Common myeloid progenitor, CD34-positive (primary cell): ENCODE measurements around the gene GRK6.

Experiments
- CTCF ChIA-PET: fragments of 350-600 bp; sonication (Branson Sonifier 250); formaldehyde crosslinking; loops from one replicate; lab custom pipeline; 2021; ENCODE audit warnings: antibody characterized with exemption; lab: Charles Lee
- POLR2A ChIA-PET: fragments of 350-600 bp; sonication (Branson Sonifier 250); formaldehyde crosslinking; loops from one replicate; lab custom pipeline; 2021; ENCODE audit warnings: antibody characterized with exemption; lab: Charles Lee
- DNase-seq, 3 donors: peaks; one replicate each; pipeline versions ENCODE4 v3.0.0 to v3.0.0-alpha.2; 2013
- H3K27ac ChIP-seq, 2 experiments: 1 replicate in 1 of 2; 2 replicates in 1 of 2; pipeline ENCODE4 v1.7.0; 2013; ENCODE audit warnings: inconsistent platforms in 2 of 2, low read length in 2 of 2, mild to moderate bottlenecking in 2 of 2, low read depth in 1 of 2, moderate library complexity in 1 of 2; ENCODE audit not compliant: severe bottlenecking in 2 of 2, insufficient read depth in 1 of 2, poor library complexity in 1 of 2
- H3K27me3 ChIP-seq, 5 experiments: replicated peaks in 2 of 5; 1 replicate in 3 of 5; 2 replicates in 2 of 5; pipeline versions ENCODE4 v1.6.1 to v1.7.0; 2013; ENCODE audit warnings: low read length in 4 of 5, mild to moderate bottlenecking in 2 of 5, moderate library complexity in 2 of 5, inconsistent platforms in 1 of 5; ENCODE audit not compliant: insufficient read depth in 5 of 5, control insufficient read depth in 4 of 5
- H3K36me3 ChIP-seq, 4 experiments: 1 replicate in 2 of 4; 2 replicates in 2 of 4; pipeline versions ENCODE4 v1.6.1 to v1.7.0; 2013; ENCODE audit warnings: low read length in 3 of 4, control low read depth in 1 of 4, mild to moderate bottlenecking in 1 of 4; ENCODE audit not compliant: control insufficient read depth in 4 of 4, insufficient read depth in 4 of 4
- H3K4me1 ChIP-seq, 4 experiments: 1 replicate in 3 of 4; 2 replicates in 1 of 4; pipeline versions ENCODE4 v1.6.1 to v1.7.1; 2013; ENCODE audit warnings: low read length in 3 of 4, mild to moderate bottlenecking in 3 of 4, control low read depth in 1 of 4, inconsistent platforms in 1 of 4, moderate library complexity in 1 of 4; ENCODE audit not compliant: control insufficient read depth in 4 of 4, insufficient read depth in 4 of 4; ENCODE audit errors: control extremely low read depth in 1 of 4
- H3K4me3 ChIP-seq, 7 experiments: 1 replicate in 4 of 7; 2 replicates in 3 of 7; pipeline versions ENCODE4 v1.5.1 to v1.7.0; 2013; ENCODE audit warnings: mild to moderate bottlenecking in 7 of 7, low read length in 6 of 7, moderate library complexity in 6 of 7, inconsistent platforms in 2 of 7, low read depth in 2 of 7, control low read depth in 1 of 7; ENCODE audit not compliant: insufficient read depth in 4 of 7, control insufficient read depth in 1 of 7; ENCODE audit errors: extremely low read depth in 1 of 7
- H3K9me3 ChIP-seq, 5 experiments: 1 replicate in 4 of 5; 2 replicates in 1 of 5; pipeline versions ENCODE4 v1.6.1 to v1.7.1; 2013; ENCODE audit warnings: low read length in 4 of 5, mild to moderate bottlenecking in 2 of 5, inconsistent platforms in 1 of 5, low read depth in 1 of 5, moderate library complexity in 1 of 5; ENCODE audit not compliant: control insufficient read depth in 4 of 5, insufficient read depth in 2 of 5; ENCODE audit errors: control extremely low read depth in 1 of 5
- WGBS: methylation state at CpG from one replicate; pipeline ENCODE4 v1.1.5; 2013; ENCODE audit not compliant: insufficient coverage; 5-methylcytosine and 5-hydroxymethylcytosine counted together

GRK6 gene

GRCh38 chr5:177429248-177430040 is 3.0 kb downstream of the GRK6 start:
- Histone ChIP-seq H3K27ac (peak overlapping the region; percentile 1 to 92), H3K4me3 (peak overlapping the region in 5 of 7 experiments; percentile 12 to 89 (median 82)), H3K9me3 (no peaks in the 10 kb centered on the region), H3K36me3 (peaks cover 0 to 49% (median 29%) of the 10 kb centered on the region in 4 experiments), H3K4me1 (peaks cover 14 to 76% (median 70%) of the 10 kb centered on the region in 4 experiments), H3K27me3 (no peaks in the 10 kb centered on the region)
- ChIA-PET CTCF (interaction anchor here (1.1 to 23.4 kb wide), 4 partner anchors 19 to 111 kb away, joined by 3 to 387 read pairs (median 170); partner anchors contain the start of genes F12, PFN3 and PRR7), POLR2A (interaction anchor here (0.6 to 3.9 kb wide), 6 partner anchors 10 to 27 kb away, joined by 3 to 19 read pairs (median 4); no protein-coding TSS in a partner anchor)
- DNase-seq: peak; percentile 77 to 94 (median 92)
- WGBS: 31% methylated on average over 5 of the region's 6 CpGs

GRCh38 chr5:177430140-177430951 is 3.9 kb downstream of the GRK6 start:
- no peaks in the 10 kb centered on the region for H3K9me3 ChIP-seq
- DNase-seq: no peak
- H3K36me3 ChIP-seq: peaks cover 2 to 58% (median 37%) of the 10 kb centered on the region in 4 experiments
- peak overlapping the region in 3 of 7 experiments; percentile 82 to 89 (median 83) for H3K4me3 ChIP-seq
- peaks cover 12 to 71% (median 66%) of the 10 kb centered on the region in 4 experiments for H3K4me1 ChIP-seq
- peak overlapping the region in 1 of 2 experiments; percentile 92 for H3K27ac ChIP-seq
- ChIA-PET CTCF (interaction anchor here (0.9 to 23.4 kb wide), 5 partner anchors 18 to 79 kb away, joined by 3 to 387 read pairs (median 8); partner anchors contain the start of genes DOK3, F12, PFN3 and PRR7), POLR2A (interaction anchor here (0.9 to 3.9 kb wide), 6 partner anchors 9 to 27 kb away, joined by 3 to 19 read pairs (median 4); partner anchors contain the start of gene PRR7)
- WGBS: 87% methylated on average over 24 of the region's 26 CpGs
- no peaks in the 10 kb centered on the region for H3K27me3 ChIP-seq

GRCh38 chr5:177430972-177431316 is 4.5 kb downstream of the GRK6 start:
- DNase-seq: no peak
- WGBS: 69% methylated on average over 5 of the region's 7 CpGs
- peaks cover 5 to 64% (median 43%) of the 10 kb centered on the region in 4 experiments for H3K36me3 ChIP-seq
- peak overlapping the region in 1 of 2 experiments; percentile 92 for H3K27ac ChIP-seq
- no peaks in the 10 kb centered on the region for H3K27me3 ChIP-seq
- no peaks in the 10 kb centered on the region for H3K9me3 ChIP-seq
- ChIA-PET POLR2A (interaction anchor here (0.9 to 1.9 kb wide), 4 partner anchors 10 to 26 kb away, joined by 3 to 6 read pairs (median 4); partner anchors contain the start of gene PRR7), CTCF (interaction anchor here (0.9 to 23.4 kb wide), 5 partner anchors 17 to 78 kb away, joined by 3 to 387 read pairs (median 8); partner anchors contain the start of genes DOK3, F12, PFN3 and PRR7)
- peaks cover 10 to 65% (median 61%) of the 10 kb centered on the region in 4 experiments for H3K4me1 ChIP-seq
- H3K4me3 ChIP-seq: peak overlapping the region in 4 of 7 experiments; percentile 26 to 83 (median 66)

- Histone ChIP-seq H3K36me3 (peaks cover 5 to 69% (median 48%) of the 10 kb centered on the region in 4 experiments), H3K27ac (peak overlapping the region; percentile 16 to 92), H3K4me1 (peaks cover 10 to 64% (median 61%) of the 10 kb centered on the region in 4 experiments), H3K9me3 (no peaks in the 10 kb centered on the region), H3K4me3 (peak overlapping the region in 4 of 7 experiments; percentile 26 to 83 (median 66)), H3K27me3 (no peaks in the 10 kb centered on the region)
- CTCF ChIA-PET: interaction anchor here (0.9 to 23.4 kb wide), 6 partner anchors 17 to 78 kb away, joined by 3 to 387 read pairs (median 6); partner anchors contain the start of genes DOK3, F12, PFN3 and PRR7
- POLR2A ChIA-PET: interaction anchor here (0.9 to 1.9 kb wide), 6 partner anchors 11 to 28 kb away, joined by 3 to 6 read pairs (median 4); partner anchors contain the start of gene PRR7
- DNase-seq: peak; percentile 86 to 94 (median 93)
- 37% methylated on average over 23 of the region's 29 CpGs for WGBS
Measured at GRCh38 chr5:177431317-177432142, 5.1 kb downstream of the GRK6 start.

- Histone ChIP-seq H3K27ac (peak overlapping the region in 1 of 2 experiments; percentile 92), H3K4me1 (peaks cover 8 to 58% (median 56%) of the 10 kb centered on the region in 4 experiments), H3K9me3 (no peaks in the 10 kb centered on the region), H3K36me3 (peaks cover 7 to 75% (median 53%) of the 10 kb centered on the region in 4 experiments), H3K27me3 (no peaks in the 10 kb centered on the region), H3K4me3 (peak overlapping the region in 2 of 7 experiments; percentile 22 to 83)
- DNase-seq: no peak
- WGBS: 83% methylated on average over 14 of the region's 18 CpGs
- CTCF ChIA-PET: interaction anchor here (0.6 to 23.4 kb wide), 6 partner anchors 16 to 114 kb away, joined by 3 to 387 read pairs (median 6); partner anchors contain the start of genes F12, PFN3 and PRR7
- POLR2A ChIA-PET: interaction anchor here (1.0 to 1.9 kb wide), 4 partner anchors 11 to 28 kb away, joined by 3 to 6 read pairs (median 4); partner anchors contain the start of gene PRR7
Measured at GRCh38 chr5:177432143-177432838, 5.8 kb downstream of the GRK6 start.
